ENCODE measurements around the gene ERC2. TPM values are rescaled to one million over a fixed set of nuclear protein-coding genes. Genes with fewer than 3 reads are reported as not detected.

Gene ERC2
- total and polyA plus RNA-seq, 2 of the 13 experiments (the other 11 are each of a cell fraction or from before 2014, with no cell fraction given): 0.16 to 0.22 TPM

DNA sequence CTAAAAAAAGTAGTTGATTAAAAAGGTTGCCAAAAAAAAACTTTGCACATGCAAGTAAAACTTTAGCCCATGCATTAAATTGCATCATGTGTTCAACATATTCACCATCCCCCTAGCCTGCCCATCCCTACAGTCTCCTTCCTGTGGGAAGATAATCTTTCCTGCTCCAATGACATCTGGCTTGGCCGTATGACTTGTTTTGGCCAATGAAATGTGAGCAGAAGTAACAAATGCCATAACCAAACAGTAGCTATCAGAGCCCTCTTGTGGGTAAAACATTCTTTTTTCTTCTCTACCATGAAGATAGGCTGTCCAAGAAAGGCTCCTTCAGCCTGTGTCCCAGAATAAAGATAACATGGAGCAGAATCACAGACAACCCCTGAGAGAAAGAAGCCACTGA is 15.3 kb downstream of the ERC2 start:
- Histone ChIP-seq H3K9ac (ENCODE audit: insufficient read depth, low read depth, low read length) (no peak overlapping the region), H3K9me3 (ENCODE audit: low read length) (no peaks in the 10 kb centered on the region), H4K20me1 (ENCODE audit: insufficient read depth, low read length) (no peaks in the 10 kb centered on the region), H3K4me3 (replicated peaks in 1 of 3; ENCODE audit: insufficient read depth in 1 of 3, low read depth in 2 of 3, low read length in 3 of 3) (no peak overlapping the region), H3K4me2 (ENCODE audit: low read depth, low read length) (no peak overlapping the region), H3K27me3 (ENCODE audit: control insufficient read depth in 1 of 2, insufficient read depth in 2 of 2, low read length in 2 of 2) (peaks cover 0 to 6% of the 10 kb centered on the region in 2 experiments; a peak in 2 of 5 replicates), H3K79me2 (ENCODE audit: insufficient read depth, low read length) (no peaks in the 10 kb centered on the region), H3K27ac (ENCODE audit: extremely low read length, insufficient read depth, low read length) (no peak overlapping the region), H2AFZ (ENCODE audit: low read length) (no peak overlapping the region), H3K4me1 (ENCODE audit: insufficient read depth, low read length) (no peaks in the 10 kb centered on the region), H3K36me3 (replicated peaks in 1 of 2; ENCODE audit: control insufficient read depth in 1 of 2, insufficient read depth in 2 of 2, low read length in 2 of 2) (no peaks in the 10 kb centered on the region)
- DNase-seq (ENCODE audit: low spot score): no peak
- in situ Hi-C loops (cut with HindIII; ENCODE audit: extremely low pct_ligation_motif_present, low pct_unique_long_range_greater_than_20kb): no loop called here
- 0% methylated on average over 1 of the region's 1 CpG for WGBS (ENCODE audit: low lambda C conversion rate)
- no peak for TF ChIP-seq ZNF816 (CRISPR knock-in tag; IDR thresholded peaks at IDR 0.05; ENCODE audit: borderline replicate concordance)
- TF ChIP-seq, protein P1, sequence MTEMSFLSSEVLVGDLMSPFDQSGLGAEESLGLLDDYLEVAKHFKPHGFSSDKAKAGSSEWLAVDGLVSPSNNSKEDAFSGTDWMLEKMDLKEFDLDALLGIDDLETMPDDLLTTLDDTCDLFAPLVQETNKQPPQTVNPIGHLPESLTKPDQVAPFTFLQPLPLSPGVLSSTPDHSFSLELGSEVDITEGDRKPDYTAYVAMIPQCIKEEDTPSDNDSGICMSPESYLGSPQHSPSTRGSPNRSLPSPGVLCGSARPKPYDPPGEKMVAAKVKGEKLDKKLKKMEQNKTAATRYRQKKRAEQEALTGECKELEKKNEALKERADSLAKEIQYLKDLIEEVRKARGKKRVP (CRISPR knock-in tag; IDR thresholded peaks at IDR 0.05): no peak
- FAIRE-seq: no peak
- ChIA-PET POLR2A (no interaction called here), CTCF (ENCODE audit: low intra/inter-chr PET ratio, low total read pairs) (no interaction called here)
- intact Hi-C loops (cut with micrococcal nuclease; ENCODE audit: unreplicated experiment): no loop called here
- ATAC-seq: no peak
- BruUV-seq (replicated peaks): no TSS peak

DNA sequence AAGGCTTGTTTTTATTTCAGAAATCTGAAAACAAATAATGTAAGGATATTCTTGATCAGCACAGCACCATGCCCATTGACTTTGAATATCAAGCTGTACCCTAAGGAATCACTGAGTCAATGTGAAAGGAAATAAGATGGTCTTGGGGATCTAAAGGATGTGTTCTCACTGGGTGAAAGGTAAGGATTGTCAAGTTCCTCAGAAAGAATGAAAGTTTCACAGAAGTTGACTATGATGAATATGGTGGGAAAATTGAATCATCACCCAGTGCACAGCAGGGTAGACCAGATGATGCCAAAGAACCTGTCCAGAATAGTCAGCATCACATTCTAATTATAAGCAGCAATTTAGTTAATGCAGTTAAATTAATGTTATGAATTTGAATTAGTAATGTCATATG is 16.2 kb downstream of the ERC2 start:
- no peaks in the 10 kb centered on the region for H3K4me1 ChIP-seq (ENCODE audit: insufficient read depth, low read length)
- H3K79me2 ChIP-seq (ENCODE audit: insufficient read depth, low read length): no peaks in the 10 kb centered on the region
- POLR2A ChIA-PET: no interaction called here
- TF ChIP-seq, protein P2, sequence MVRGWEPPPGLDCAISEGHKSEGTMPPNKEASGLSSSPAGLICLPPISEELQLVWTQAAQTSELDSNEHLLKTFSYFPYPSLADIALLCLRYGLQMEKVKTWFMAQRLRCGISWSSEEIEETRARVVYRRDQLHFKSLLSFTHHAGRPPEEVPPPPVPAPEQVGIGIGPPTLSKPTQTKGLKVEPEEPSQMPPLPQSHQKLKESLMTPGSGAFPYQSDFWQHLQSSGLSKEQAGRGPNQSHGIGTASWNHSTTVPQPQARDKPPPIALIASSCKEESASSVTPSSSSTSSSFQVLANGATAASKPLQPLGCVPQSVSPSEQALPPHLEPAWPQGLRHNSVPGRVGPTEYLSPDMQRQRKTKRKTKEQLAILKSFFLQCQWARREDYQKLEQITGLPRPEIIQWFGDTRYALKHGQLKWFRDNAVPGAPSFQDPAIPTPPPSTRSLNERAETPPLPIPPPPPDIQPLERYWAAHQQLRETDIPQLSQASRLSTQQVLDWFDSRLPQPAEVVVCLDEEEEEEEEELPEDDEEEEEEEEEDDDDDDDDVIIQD (CRISPR knock-in tag; IDR thresholded peaks at IDR 0.05; ENCODE audit: low read depth): no peak
- TF ChIP-seq TCF7L2 (IDR thresholded peaks at IDR 0.05; ENCODE audit: low read depth, low read length) (no peak), ZNF367 (CRISPR knock-in tag; IDR thresholded peaks at IDR 0.05; ENCODE audit: borderline replicate concordance) (no peak), DNMT3B (CRISPR knock-in tag; conservative IDR thresholded peaks at IDR 0.05) (no peak), ZNF703 (CRISPR knock-in tag; IDR thresholded peaks at IDR 0.05; ENCODE audit: borderline replicate concordance) (no peak), KAT2B (IDR thresholded peaks at IDR 0.05; ENCODE audit: borderline replicate concordance, low read depth, low read length) (no peak), SNAI1 (CRISPR knock-in tag; IDR thresholded peaks at IDR 0.05; ENCODE audit: borderline replicate concordance) (no peak), MBD4 (IDR thresholded peaks at IDR 0.05; ENCODE audit: borderline replicate concordance, low read length) (no peak)
- TF ChIP-seq, protein P3, sequence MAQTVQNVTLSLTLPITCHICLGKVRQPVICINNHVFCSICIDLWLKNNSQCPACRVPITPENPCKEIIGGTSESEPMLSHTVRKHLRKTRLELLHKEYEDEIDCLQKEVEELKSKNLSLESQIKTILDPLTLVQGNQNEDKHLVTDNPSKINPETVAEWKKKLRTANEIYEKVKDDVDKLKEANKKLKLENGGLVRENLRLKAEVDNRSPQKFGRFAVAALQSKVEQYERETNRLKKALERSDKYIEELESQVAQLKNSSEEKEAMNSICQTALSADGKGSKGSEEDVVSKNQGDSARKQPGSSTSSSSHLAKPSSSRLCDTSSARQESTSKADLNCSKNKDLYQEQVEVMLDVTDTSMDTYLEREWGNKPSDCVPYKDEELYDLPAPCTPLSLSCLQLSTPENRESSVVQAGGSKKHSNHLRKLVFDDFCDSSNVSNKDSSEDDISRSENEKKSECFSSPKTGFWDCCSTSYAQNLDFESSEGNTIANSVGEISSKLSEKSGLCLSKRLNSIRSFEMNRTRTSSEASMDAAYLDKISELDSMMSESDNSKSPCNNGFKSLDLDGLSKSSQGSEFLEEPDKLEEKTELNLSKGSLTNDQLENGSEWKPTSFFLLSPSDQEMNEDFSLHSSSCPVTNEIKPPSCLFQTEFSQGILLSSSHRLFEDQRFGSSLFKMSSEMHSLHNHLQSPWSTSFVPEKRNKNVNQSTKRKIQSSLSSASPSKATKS (CRISPR knock-in tag; IDR thresholded peaks at IDR 0.05): no peak
- H3K36me3 ChIP-seq (replicated peaks in 1 of 2; ENCODE audit: control insufficient read depth in 1 of 2, insufficient read depth in 2 of 2, low read length in 2 of 2): no peaks in the 10 kb centered on the region
- no peaks in the 10 kb centered on the region for H3K9me3 ChIP-seq (ENCODE audit: low read length)
- in situ Hi-C loops (cut with HindIII; ENCODE audit: extremely low pct_ligation_motif_present, low pct_unique_long_range_greater_than_20kb): no loop called here
- ATAC-seq (no peak), DNase-seq (ENCODE audit: low spot score) (no peak), FAIRE-seq (no peak)
- H3K27me3 ChIP-seq (ENCODE audit: control insufficient read depth in 1 of 2, insufficient read depth in 2 of 2, low read length in 2 of 2): no peaks in the 10 kb centered on the region; a peak in 1 of 5 replicates
- no TSS peak for BruUV-seq (replicated peaks)
- H3K4me3 ChIP-seq (replicated peaks in 1 of 3; ENCODE audit: insufficient read depth in 1 of 3, low read depth in 2 of 3, low read length in 3 of 3): no peak overlapping the region
- no peak overlapping the region for H3K27ac ChIP-seq (ENCODE audit: extremely low read length, insufficient read depth, low read length)
- no peak overlapping the region for H3K4me2 ChIP-seq (ENCODE audit: low read depth, low read length)
- H3K9ac ChIP-seq (ENCODE audit: insufficient read depth, low read depth, low read length): no peak overlapping the region
- H2AFZ ChIP-seq (ENCODE audit: low read length): no peak overlapping the region
- intact Hi-C loops (cut with micrococcal nuclease; ENCODE audit: unreplicated experiment): no loop called here
- CTCF ChIA-PET (ENCODE audit: low intra/inter-chr PET ratio, low total read pairs): no interaction called here
- no peaks in the 10 kb centered on the region for H4K20me1 ChIP-seq (ENCODE audit: insufficient read depth, low read length)
